ENCODE results near the gene KCTD21. TPM values are rescaled to one million over a fixed set of nuclear protein-coding genes. Genes with fewer than 3 reads are reported as not detected.
"Not testable (repeated sequence)": the region's sequence is repeated elsewhere in the genome, so short reads cannot be mapped to it uniquely, and the experiment has no call there.

The KCTD21 gene
- total and polyA plus RNA-seq, 4 donors, result 5.8 to 12.6 (median 9.2) TPM

DNA sequence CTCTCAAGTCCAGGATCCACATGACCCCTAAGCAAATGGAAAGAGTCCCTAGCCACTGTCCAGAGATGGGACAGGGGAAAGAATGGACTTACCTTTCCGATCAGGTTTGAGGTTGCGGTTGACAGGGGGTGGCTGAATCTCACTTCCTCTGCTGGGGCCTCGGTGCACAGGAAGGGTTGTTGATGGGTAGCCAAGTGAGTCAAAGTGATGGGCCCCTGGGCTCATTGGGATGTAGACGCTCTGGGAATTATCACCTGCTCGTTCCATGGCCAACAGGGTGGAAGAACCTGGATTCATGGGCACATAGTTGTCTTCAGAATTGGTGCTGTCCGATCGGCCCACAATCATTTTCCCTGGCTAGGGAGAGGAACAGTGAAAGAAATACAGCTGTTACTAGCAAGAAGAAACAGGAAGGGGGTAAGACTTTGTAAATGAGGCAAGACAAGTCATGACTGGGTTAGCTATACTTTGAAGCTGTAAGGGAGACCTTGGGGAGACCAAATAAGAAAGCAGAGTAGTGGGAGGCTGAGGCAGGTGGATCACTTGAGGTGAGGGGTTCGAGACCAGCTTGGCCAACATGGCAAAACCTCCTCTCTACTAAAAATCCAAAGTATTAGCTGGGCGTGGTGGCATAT lies 35.0 kb upstream of the KCTD21 start (continued):
- no peak for TF ChIP-seq SP1 (IDR thresholded peaks at IDR 0.05)
- TF ChIP-seq RAD21 (IDR thresholded peaks at IDR 0.05), result no peak
- TF ChIP-seq TAF1 (conservative IDR thresholded peaks at IDR 0.05), result no peak
- no peak for TF ChIP-seq JUND (IDR thresholded peaks at IDR 0.05)
- TF ChIP-seq FOXA1 (IDR thresholded peaks at IDR 0.05), result no peak
- TF ChIP-seq EGR1 (IDR thresholded peaks at IDR 0.05; ENCODE audit: low read depth in 2 of 2), result no peak
- no peak for TF ChIP-seq FOXA2 (IDR thresholded peaks at IDR 0.05)
- TF ChIP-seq, protein P1, sequence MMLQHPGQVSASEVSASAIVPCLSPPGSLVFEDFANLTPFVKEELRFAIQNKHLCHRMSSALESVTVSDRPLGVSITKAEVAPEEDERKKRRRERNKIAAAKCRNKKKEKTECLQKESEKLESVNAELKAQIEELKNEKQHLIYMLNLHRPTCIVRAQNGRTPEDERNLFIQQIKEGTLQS (IDR thresholded peaks at IDR 0.05), result no peak
- TF ChIP-seq HNF4G (IDR thresholded peaks at IDR 0.05), result no peak
- TF ChIP-seq, protein P2, sequence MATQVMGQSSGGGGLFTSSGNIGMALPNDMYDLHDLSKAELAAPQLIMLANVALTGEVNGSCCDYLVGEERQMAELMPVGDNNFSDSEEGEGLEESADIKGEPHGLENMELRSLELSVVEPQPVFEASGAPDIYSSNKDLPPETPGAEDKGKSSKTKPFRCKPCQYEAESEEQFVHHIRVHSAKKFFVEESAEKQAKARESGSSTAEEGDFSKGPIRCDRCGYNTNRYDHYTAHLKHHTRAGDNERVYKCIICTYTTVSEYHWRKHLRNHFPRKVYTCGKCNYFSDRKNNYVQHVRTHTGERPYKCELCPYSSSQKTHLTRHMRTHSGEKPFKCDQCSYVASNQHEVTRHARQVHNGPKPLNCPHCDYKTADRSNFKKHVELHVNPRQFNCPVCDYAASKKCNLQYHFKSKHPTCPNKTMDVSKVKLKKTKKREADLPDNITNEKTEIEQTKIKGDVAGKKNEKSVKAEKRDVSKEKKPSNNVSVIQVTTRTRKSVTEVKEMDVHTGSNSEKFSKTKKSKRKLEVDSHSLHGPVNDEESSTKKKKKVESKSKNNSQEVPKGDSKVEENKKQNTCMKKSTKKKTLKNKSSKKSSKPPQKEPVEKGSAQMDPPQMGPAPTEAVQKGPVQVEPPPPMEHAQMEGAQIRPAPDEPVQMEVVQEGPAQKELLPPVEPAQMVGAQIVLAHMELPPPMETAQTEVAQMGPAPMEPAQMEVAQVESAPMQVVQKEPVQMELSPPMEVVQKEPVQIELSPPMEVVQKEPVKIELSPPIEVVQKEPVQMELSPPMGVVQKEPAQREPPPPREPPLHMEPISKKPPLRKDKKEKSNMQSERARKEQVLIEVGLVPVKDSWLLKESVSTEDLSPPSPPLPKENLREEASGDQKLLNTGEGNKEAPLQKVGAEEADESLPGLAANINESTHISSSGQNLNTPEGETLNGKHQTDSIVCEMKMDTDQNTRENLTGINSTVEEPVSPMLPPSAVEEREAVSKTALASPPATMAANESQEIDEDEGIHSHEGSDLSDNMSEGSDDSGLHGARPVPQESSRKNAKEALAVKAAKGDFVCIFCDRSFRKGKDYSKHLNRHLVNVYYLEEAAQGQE (IDR thresholded peaks at IDR 0.05), result no peak

DNA sequence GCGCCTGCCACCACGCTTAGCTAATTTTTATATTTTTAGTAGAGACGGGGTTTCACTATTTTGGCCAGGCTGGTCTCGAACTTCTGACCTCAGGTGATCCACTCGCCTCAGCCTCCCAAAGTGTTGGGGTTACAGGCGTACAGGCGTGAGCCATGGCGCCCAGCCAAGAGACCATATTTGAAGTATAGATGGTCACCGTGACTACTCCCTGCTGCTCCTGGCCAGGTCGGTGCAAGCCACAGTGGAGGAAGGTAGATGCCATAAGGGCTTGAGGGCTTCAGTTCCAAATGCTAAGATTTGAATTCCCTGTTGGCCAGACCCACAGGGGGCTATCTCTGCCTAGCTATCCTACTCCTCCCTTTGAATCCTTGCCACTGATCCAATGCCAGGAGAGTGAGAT lies 34.3 kb upstream of the KCTD21 start:
- H3K9ac ChIP-seq (ENCODE audit: low read depth in 1 of 2, low read length in 2 of 2); H3K27ac ChIP-seq (ENCODE audit: low read depth in 1 of 2, low read length in 2 of 2); H3K9me3 ChIP-seq (ENCODE audit: control insufficient read depth in 4 of 4, low read length in 3 of 4); H3K4me3 ChIP-seq (ENCODE audit: low read depth in 1 of 3, low read length in 3 of 3); DNase-seq (ENCODE audit: low spot score); H3K4me1 ChIP-seq (ENCODE audit: control insufficient read depth in 4 of 4, insufficient read depth in 4 of 4, low read length in 3 of 4); H3K27me3 ChIP-seq (ENCODE audit: control insufficient read depth in 4 of 4, insufficient read depth in 4 of 4, low read length in 3 of 4): not testable (repeated sequence)
- WGBS, result 86% methylated on average over 10 of the region's 10 CpGs
- peaks cover 1 to 28% (median 11%) of the 10 kb centered on the region in 4 donors for H3K36me3 ChIP-seq (ENCODE audit: control insufficient read depth in 4 of 4, insufficient read depth in 3 of 4, low read depth in 1 of 4, low read length in 3 of 4)

DNA sequence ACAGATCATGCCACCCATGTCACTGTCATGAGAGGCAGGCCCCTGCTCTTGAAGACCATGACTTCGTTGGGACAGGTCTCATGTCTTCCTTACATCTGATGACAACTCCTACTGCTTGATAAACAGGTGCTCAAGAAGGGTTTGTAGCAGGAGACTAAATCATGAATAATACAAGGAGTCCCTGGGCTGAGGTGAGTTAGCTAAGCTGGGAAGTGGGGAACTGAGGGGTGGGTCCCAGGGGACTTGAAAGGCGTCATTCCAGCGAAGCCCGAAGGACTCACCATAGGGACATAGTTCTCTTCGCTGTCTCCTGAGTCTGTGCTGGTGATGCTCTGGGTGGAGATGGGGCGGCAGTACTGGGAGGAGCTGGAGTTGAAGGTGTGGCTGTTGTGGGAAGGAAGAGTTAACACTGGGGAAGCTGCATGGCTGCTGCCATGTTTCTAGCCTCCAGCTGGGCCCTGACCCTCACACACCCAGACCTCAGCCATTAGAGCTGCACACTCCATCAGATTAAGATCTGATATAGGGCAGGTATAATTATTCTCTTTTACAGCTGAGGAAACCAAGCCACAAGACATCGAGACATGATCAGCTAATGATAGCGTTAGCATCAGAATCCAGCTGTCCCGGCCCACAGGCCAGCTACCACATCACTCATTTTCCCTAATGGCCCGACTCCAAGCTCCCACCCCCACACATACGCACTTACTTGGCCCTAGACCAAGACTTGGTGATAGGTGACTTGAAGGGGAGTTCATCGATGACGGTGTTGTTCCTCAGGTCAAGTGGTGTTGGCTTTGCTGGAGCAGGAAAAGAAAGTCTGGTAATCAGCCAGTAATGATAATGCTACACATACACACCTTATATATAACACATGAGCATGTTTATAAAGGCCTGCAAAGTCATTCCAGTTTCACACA lies 33.2 kb upstream of the KCTD21 start:
- no peak overlapping the region for H3K4me3 ChIP-seq (ENCODE audit: low read depth in 1 of 3, low read length in 3 of 3)
- no peak overlapping the region for H3K27ac ChIP-seq (ENCODE audit: low read depth in 1 of 2, low read length in 2 of 2)
- no peaks in the 10 kb centered on the region for H3K9me3 ChIP-seq (ENCODE audit: control insufficient read depth in 4 of 4, low read length in 3 of 4)
- WGBS, result 90% methylated on average over 13 of the region's 13 CpGs
- H3K27me3 ChIP-seq (ENCODE audit: control insufficient read depth in 4 of 4, insufficient read depth in 4 of 4, low read length in 3 of 4), result no peaks in the 10 kb centered on the region
- H3K4me1 ChIP-seq (ENCODE audit: control insufficient read depth in 4 of 4, insufficient read depth in 4 of 4, low read length in 3 of 4), result no peaks in the 10 kb centered on the region
- TF ChIP-seq GABPA (IDR thresholded peaks at IDR 0.05 in 1 of 2, conservative IDR thresholded peaks at IDR 0.05 in 1 of 2), result no peak
- TF ChIP-seq FOXA1 (IDR thresholded peaks at IDR 0.05), result no peak
- TF ChIP-seq, protein P3, sequence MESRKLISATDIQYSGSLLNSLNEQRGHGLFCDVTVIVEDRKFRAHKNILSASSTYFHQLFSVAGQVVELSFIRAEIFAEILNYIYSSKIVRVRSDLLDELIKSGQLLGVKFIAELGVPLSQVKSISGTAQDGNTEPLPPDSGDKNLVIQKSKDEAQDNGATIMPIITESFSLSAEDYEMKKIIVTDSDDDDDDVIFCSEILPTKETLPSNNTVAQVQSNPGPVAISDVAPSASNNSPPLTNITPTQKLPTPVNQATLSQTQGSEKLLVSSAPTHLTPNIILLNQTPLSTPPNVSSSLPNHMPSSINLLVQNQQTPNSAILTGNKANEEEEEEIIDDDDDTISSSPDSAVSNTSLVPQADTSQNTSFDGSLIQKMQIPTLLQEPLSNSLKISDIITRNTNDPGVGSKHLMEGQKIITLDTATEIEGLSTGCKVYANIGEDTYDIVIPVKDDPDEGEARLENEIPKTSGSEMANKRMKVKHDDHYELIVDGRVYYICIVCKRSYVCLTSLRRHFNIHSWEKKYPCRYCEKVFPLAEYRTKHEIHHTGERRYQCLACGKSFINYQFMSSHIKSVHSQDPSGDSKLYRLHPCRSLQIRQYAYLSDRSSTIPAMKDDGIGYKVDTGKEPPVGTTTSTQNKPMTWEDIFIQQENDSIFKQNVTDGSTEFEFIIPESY (IDR thresholded peaks at IDR 0.05), result no peak
- TF ChIP-seq FOXA2 (IDR thresholded peaks at IDR 0.05), result no peak
- H3K36me3 ChIP-seq (ENCODE audit: control insufficient read depth in 4 of 4, insufficient read depth in 3 of 4, low read depth in 1 of 4, low read length in 3 of 4), result peaks cover 1 to 31% (median 11%) of the 10 kb centered on the region in 4 donors
- no peak for DNase-seq (ENCODE audit: low spot score)
- H3K9ac ChIP-seq (ENCODE audit: low read depth in 1 of 2, low read length in 2 of 2), result no peak overlapping the region
